CMK (cell line): ENCODE measurements around the gene IL17B.

ENCODE experiments used
- DNase-seq: peaks from one replicate; pipeline ENCODE4 v3.0.0-alpha.2; 2010; ENCODE audit warnings: low read depth

The IL17B gene

DNA sequence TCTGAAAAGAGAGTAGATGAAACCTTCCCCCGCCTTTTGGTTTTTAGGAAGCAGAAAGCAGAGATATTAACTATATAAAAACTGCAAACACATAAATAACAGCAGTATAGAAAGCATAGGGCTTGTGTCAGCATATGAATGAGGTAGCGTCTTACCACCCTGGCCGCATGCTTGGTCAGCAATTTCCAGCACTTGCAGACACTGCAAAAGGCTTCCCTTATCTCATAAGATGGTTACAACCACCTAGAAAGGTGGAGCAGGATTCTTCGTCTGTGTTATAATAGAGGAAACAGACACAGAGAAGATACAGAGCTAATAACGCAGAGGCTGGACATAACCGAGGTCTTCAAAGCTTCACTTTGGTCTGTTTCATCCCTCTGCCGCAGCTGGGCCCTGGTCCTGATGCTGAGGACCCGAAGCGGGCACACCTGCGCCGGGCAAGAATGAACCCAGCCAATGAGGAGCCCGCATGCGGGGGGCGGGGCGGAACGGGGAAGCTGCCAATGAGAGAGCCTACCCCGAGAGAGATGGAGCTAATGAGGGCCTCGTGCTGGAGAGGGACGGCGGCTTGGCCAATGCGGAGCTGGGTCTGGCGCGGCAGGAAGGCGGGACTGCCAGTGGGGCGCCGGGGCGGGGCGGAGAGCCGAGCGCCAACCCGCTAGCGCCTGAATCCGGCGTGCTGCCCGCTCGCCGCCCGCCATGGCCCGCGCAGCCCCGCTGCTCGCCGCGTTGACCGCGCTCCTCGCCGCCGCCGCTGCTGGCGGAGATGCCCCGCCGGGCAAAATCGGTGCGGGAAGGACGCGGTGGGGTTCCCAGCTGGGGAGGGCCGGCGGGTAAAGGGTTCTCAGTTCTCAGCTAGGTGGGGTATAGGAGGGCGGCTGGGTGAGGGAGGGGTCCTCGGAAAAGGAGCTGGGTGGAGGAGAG lies 21.5 kb downstream of the IL17B start, which contains the start of gene PCYOX1L:
Gene PCYOX1L (plus strand): TSS at position 677 of the 924 bp plus-strand sequence. CDS start 23 bp downstream, at position 700.
- DNase-seq = peak; percentile 68

DNA sequence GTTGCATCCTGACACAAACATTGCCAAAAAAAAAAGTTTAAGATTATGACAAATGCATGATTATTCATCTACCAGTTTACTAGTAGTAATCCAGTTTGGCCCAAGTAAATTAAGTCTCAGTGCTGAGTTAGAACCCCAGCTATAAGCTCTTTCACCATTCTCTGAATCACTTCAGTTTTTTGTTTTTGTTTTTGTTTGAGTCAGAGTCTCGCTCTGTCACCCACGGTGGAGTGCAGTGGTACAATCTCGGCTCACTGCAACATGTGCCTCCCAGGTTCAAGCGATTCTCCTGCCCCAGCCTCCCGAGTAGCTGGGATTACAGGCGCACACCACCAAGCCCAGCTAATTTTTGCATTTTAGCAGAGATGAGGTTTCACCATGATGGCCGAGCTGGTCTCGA lies 22.7 kb downstream of the IL17B start:
- DNase-seq = no peak

DNA sequence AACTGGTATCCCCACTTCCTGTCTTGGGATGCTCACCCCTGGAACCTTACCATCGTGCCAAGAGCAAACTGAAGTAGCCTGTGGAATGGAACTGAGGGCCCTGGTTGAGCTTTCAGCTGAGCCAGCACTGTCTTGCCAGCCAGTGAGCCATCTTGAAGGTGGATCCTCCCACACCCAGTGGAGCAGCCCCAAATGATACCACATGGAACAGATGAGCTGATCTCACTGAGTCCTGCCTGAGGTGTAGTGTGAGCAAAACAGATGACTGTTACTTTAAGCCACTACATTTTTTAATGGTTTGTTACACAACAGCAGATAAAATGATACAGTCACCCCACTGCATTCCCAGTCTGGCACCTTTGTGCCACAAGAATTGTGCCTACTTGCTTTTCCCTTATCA lies 23.4 kb downstream of the IL17B start:
- no peak for DNase-seq

DNA sequence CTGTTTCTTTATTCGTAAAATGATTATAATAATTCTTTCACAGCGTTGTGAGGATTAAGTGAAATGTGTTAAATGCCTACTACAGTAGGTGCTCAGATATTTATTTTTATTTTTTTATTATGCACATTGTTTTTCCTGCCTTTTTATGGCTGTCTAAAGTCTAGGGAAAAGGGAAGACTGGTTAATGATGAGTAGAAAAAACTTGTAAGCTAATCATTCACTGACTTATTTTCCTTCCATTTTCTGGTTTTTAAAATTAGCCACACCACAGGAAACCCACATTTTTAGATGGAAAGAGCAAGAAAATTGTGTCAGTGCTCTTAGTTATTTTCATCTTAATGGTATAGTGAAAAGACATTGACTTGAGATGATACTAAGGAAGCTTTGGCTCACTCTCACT lies 25.2 kb downstream of the IL17B start:
- no peak for DNase-seq

DNA sequence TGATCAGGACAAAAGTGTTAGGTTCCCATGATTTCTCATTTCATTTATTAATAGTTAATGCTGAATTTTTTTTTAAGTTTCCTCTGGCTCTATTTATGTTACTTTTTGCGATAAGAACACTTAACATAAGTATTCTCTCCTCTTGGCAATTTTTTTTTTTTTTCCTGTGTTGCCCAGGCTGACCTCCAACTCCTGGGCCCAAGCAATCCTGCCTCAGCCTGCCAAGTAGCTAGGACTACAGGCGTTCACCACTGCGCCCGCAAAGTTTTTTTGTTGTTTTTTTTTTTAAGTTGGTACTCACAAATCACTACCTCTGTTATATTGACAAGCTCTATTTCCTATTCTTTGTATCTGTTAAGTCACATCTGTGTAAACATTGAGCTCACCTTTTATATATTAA lies 26.9 kb downstream of the IL17B start:
- no peak for DNase-seq

DNA sequence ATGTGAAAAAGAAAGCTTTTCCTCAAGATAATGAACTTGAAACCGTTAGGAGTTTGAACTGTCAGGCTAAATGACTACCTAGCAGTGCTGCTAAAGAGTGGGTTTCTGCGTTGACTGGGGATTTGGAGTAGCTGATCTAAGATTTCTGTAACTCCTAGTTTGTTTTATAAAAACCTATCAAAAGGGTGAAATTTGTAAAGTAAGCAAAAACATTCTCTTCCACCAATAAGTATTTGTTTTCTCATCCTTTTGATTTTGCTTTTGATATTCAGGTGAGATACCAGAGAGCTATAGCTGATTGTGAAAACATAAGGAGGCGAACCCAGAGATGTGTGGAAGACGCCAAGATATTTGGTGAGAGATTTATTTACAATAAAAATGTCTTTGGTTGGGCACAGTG lies 29.7 kb downstream of the IL17B start:
- DNase-seq = no peak

DNA sequence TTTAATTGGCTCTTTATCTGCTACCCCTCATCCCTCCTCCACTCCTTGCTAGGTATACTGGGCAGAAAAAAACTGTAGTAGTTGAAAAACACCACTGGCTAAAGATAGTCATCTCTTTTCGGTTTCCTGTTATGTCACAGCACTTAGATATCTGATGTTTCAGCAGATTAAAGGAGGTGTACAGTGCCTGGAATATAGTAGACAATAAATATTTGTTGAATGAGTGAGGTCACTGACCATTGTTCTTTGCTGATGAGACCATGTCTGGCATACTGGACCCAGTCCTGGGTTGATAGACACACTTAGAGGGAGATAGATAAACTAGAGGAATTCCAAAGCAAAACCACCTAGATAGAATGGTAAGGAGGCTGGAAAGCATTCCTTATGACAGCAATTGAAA lies 30.6 kb downstream of the IL17B start:
- no peak for DNase-seq

DNA sequence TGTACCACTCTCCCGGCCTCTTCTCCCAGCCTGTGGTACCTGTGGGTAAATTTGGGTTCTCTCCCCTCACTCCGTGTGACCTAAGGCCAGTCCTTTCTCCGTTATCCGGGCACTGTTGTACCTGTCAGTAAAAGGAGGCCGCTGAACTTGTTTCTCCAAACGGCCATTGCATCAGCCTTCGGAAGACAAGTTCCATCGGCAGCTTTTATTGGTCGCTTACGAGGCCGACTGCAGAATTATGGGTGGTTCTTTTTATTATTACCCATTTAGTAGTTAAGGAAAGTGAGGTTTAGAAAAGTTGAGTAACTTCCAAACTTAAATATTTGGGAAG lies 33.2 kb downstream of the IL17B start:
- no peak for DNase-seq

DNA sequence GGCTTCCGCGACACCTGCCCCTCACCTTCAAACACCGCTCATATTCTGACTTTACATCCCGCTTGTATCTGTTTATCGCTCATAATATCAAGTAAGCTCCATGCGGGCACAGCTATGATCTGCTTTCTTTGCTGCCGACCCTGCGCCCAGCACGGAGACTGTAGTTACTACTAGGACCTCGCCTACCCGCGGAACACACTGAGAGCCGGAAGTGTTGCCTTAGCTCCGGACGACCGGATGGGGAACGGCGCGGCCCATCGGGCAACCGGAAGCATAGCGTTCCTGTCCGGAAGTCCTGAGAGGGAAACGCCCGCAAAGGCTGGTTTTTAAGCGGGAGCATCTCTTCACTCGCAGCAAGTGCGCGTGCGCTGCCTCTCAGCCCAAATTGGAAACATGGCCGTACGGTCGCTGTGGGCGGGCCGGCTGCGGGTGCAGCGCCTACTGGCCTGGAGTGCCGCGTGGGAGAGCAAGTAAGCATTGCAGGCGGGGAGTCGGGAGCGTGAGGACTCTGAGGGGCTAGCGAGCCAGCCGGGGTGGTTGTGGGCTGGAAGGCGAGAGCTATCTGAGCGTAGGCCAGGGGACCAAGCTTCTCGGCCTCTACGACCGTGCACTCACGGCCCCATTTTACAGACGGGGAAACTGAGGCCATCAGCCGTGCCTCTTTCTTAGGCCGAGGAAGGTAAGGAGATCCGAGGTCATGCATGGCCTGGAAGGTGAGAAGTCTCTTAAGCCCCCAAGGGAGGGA lies 33.8 kb downstream of the IL17B start, which contains the start of gene GRPEL2:
Gene GRPEL2 (plus strand): TSS at position 353 of the 745 bp plus-strand sequence. CDS start 41 bp downstream, at position 394.
- DNase-seq = peak; percentile 94

DNA sequence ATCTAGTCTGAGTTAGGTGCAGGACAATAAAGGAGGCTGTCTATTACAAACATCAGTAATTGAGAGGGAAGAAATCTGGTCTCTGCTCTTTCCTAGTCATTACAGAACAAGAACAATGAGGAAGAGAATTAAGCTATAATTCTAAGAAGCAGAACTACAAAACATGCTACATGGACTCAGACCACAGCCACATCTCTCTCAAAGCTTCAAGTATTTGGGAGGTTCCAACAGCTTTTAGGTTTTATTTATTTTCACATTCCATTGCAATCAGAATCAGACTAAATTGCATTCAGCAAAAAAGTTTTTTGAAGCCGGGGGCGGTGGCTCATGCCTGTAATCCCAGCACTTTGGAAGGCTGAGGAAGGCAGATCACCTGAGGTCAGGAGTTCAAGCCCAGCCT lies 34.9 kb downstream of the IL17B start:
- no peak for DNase-seq

DNA sequence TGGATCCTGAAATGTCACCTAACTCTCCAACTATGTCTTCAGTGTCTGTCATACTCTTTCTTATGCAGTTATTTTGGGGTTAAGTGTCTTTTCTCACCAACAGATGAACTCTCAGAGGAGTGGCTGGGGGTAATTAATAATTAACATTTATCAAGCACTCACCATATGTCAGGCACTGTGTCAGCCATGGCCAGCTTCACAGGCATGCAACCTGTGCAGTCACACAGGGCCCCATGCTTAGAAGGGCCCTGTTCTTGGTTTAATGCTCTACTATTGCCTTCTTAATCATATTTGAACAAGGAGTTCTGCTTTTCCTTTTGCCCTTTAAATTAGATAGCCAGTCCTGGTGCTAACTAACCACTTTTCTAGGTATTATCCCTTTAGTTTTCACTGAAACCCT lies 37.2 kb downstream of the IL17B start:
- DNase-seq = no peak

DNA sequence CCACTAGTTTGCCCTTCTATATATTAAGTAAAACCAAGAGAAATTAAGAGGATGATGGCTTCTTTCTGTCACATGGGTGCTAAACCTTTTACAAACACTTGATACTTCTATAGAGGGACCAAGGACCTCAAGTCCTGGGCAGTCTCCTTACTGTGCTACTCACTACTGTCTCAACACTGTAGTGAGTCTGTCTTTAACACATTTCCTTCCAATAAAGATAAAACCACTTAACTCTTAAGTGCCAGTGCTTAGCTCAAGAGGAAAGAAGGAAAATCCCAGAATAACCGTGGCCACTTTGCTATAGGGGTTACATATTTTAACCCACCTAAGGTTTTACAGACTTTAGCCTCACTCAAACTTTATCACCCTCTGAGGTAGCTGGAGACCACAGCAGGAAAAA lies 38.2 kb downstream of the IL17B start:
- DNase-seq = no peak

DNA sequence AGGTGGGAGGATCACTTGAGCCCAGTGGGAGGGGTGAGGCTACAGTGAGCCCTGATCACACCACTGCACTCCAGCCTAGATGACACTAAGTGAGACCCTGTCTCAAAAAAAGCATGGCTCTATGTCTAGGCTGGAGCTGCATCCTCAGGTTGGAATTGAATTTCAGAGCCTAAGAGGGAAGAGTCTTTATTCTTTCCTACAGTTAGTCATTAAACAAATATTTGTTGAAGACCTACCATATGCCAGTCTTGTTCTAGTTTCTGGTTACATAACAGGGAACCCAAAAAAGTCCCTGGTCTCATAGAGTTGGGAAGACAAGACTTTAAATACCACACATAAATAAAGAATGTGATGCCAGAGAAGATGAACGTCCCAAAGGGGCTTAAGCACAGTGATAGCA lies 40.7 kb downstream of the IL17B start:
- no peak for DNase-seq

DNA sequence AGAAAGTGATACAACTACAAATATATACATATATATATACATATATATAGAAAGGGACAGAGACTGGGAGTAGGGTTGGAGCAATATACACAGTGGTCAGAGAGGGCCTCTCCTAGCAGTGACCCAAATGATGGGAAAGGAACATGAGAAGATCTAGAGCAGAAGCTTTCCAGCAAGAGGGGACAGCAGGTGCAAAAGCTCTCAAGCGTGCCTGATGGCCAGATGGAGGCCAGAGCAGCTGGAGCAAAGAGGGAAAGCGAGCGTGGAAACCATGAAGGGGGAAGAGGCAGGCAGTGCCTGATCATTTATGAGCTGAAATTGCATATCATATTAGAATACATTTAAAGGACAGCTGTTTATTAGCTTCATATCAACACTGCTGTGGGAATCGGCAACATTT lies 41.4 kb downstream of the IL17B start:
- DNase-seq = no peak

DNA sequence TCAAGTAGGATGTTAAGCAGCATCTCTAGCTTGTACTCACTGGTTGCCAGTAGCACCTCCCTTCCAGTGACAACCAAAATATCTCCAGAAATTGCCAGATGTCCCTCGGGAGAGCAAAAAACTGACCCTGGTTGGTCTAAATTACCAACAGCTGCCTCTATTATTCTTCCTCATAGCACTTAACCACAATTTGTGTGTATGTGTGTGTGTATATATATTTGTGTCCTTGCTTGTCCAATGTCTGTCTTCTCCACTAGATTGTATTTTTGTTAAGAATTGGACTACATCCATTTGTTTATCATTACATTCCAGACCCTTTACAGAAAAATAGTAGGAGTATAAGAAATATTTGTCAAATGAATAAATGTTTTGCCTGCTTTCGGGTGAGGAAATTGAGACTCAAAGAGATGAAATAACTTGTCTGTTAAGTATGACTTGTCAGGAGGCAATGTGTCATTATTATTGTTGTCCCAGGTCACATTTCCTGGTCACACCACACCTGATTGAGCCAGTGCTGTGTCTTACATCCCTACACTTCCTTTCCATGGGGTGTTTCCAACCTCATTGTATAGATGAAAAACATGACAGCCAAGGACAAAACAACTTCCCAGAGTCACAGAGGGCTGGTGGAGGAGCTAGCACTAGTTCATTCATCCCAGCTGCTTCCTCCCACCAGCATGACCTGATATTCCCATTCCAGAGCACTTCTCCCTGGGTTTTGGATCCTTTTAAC lies 45.2 kb downstream of the IL17B start:
- no peak for DNase-seq

DNA sequence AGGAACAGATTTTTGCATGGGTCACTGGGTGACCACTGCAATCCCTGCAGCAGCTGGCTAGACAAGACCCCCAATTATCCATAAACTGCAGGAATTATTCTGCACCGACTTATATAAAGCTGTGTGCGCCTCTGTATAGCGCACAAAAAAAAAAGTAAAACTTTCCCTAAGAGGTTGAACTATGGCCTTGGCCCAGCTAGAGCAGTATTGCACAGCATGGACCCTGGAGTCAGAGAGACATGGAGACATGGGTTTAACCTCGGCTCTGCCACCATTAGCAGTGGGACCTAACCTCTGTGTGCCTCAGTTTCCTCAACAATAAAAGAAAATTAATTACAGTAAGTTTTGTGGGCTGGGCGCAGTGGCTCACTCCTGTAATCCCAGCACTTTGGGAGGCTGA lies 50.9 kb downstream of the IL17B start:
- DNase-seq = no peak

DNA sequence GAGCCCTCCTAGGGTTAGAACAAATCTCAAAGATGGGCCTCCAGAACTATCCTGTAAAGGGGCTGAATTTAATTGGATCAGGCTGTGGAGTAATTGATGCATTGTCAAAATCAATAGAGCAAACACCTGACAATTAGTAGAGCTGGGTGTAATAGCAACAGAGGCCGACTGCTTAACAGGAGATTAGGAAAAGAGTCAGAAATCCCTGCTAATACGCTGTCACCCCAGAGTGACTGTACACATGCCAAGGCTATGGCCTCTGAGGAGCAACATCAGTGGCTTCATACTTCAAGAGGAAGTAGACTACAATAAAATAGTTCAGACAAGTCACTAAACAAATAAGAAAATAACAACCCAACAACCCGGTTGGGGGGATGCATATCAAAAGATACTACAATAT lies 52.5 kb downstream of the IL17B start:
- DNase-seq = no peak

DNA sequence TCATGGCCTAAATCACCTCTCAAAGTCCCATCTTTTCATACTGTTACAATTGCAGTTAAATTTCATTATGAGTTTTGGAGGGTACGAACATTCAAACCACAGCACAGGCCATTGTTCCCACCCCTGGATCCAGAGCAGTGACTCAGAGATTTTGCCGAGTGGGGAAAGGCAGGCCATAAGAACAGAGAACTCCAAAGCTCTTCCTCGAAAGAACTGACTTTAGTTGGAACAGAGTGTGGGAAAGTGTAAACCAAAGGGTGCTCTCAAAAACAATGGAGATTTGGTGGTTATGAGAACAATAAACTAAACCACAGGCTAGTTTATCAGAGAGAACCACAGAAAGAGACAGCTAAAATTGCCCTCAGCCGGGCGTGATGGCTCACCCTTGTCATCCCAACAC lies 53.2 kb downstream of the IL17B start:
- DNase-seq = no peak

DNA sequence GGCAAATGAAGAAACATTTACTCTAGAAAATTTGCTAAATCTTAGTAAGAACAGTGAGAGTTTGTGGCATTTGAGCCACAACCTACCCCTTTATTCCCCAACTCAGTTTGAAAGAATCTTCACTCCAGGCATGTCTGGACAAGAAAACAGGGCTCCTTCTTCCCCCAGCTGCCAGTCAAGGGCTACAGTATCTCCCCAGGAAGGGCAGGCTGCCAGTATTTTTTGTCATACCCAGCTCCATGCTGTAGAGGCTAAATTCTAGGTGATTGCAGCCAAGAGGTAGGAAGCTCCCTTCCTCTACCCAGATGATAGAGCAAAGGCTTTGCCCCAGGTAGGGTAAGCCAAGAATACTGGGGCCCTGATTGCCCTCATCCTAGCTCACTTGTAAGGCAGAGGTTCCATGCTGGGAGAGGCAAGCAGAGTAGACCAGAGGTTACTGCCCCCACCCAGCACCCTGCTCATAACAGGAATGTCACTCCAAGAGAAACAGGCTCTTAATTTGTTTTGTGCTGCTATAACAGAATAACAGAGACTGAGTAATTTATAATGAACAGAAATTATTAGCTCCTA lies 53.8 kb downstream of the IL17B start:
- DNase-seq = no peak

DNA sequence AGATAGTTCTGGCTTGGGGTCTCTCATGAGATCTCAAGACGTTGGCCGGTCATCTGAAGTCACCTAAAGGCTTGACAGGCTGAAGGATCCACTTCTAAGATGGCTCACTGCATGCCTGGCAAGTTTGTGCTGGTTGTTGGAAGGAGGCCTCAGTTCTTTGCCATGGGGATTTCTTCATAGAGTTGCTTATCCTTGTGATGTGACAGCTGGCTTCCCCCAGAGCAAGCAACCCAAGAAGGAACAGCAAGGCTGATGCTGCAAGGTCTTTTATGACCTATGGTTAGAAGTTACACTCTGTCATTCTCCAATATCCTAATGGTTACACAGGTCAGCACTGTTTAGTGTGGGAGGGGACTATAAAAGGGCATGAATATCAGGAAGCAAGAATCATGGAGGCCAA lies 54.5 kb downstream of the IL17B start:
- DNase-seq = no peak
